HUES6 (cell line): ENCODE measurements around the gene IFITM10.

Experiments used
- H3K27ac ChIP-seq: 2 replicates; pipeline ENCODE4 v1.7.0; 2013; ENCODE audit warnings: low read depth, mild to moderate bottlenecking, low read length, inconsistent platforms
- H3K27me3 ChIP-seq: 2 replicates; pipeline ENCODE4 v1.6.1; 2013; ENCODE audit warnings: low read length; ENCODE audit not compliant: control insufficient read depth, insufficient read depth
- H3K36me3 ChIP-seq: 2 replicates; pipeline ENCODE4 v1.6.1; 2013; ENCODE audit warnings: low read length; ENCODE audit not compliant: control insufficient read depth, insufficient read depth
- H3K4me1 ChIP-seq: 2 replicates; pipeline ENCODE4 v1.6.1; 2013; ENCODE audit warnings: low read length; ENCODE audit not compliant: control insufficient read depth, insufficient read depth
- H3K4me3 ChIP-seq: 2 replicates; pipeline ENCODE4 v1.5.1; 2013; ENCODE audit warnings: low read depth, low read length
- H3K9ac ChIP-seq: one replicate; pipeline ENCODE4 v1.6.1; 2013; ENCODE audit warnings: mild to moderate bottlenecking, low read length
- H3K9me3 ChIP-seq: 2 replicates; pipeline ENCODE4 v1.6.1; 2013; ENCODE audit warnings: low read depth, low read length; ENCODE audit not compliant: control insufficient read depth, insufficient read depth

IFITM10 gene

GRCh38 chr11:1696608-1697570 is 53.5 kb downstream of the IFITM10 start, which contains the start of gene KRTAP5-6:
TSS of gene KRTAP5-6 (plus strand) at chr11:1697195. CDS start at chr11:1697246, 51 bp downstream.
- no peaks in the 10 kb centered on the region for H3K36me3 ChIP-seq
- no peak within 1 kb of the TSS for H3K4me3 ChIP-seq
- peaks cover 31% of the 10 kb centered on the region; the same call in 1 of the 2 replicates for H3K27me3 ChIP-seq

GRCh38 chr11:1695548-1696108 is 54.8 kb downstream of the IFITM10 start:
- no peak overlapping the region for H3K9ac ChIP-seq
- no peaks in the 10 kb centered on the region for H3K9me3 ChIP-seq
- H3K4me1 ChIP-seq: peaks cover 23% of the 10 kb centered on the region
- H3K4me3 ChIP-seq: no peak overlapping the region
- peaks cover 31% of the 10 kb centered on the region; the same call in 1 of the 2 replicates for H3K27me3 ChIP-seq
- no peak overlapping the region for H3K27ac ChIP-seq
- no peaks in the 10 kb centered on the region for H3K36me3 ChIP-seq

More at GRCh38 chr11:1696608-1697570, 53.5 kb downstream of the IFITM10 start, which contains the start of gene KRTAP5-6:
- Histone ChIP-seq H3K4me1 (peaks cover 16% of the 10 kb centered on the region), H3K9me3 (no peaks in the 10 kb centered on the region), H3K9ac (no peak within 1 kb of the TSS), H3K27ac (no peak within 1 kb of the TSS)

GRCh38 chr11:1694846-1695547 is 55.4 kb downstream of the IFITM10 start:
- Histone ChIP-seq H3K4me1 (peaks cover 23% of the 10 kb centered on the region), H3K4me3 (no peak overlapping the region), H3K36me3 (no peaks in the 10 kb centered on the region), H3K27ac (no peak overlapping the region), H3K27me3 (peaks cover 31% of the 10 kb centered on the region; the same call in 1 of the 2 replicates), H3K9me3 (no peaks in the 10 kb centered on the region), H3K9ac (no peak overlapping the region)

GRCh38 chr11:1694064-1694845 is 56.1 kb downstream of the IFITM10 start:
- Histone ChIP-seq H3K9ac (peak overlapping the region; percentile 56), H3K4me1 (peaks cover 23% of the 10 kb centered on the region), H3K4me3 (peak overlapping the region; percentile 61), H3K9me3 (no peaks in the 10 kb centered on the region), H3K27ac (no peak overlapping the region), H3K36me3 (no peaks in the 10 kb centered on the region), H3K27me3 (peaks cover 33% of the 10 kb centered on the region; the same call in 1 of the 2 replicates)

- H3K4me1 ChIP-seq: peaks cover 23% of the 10 kb centered on the region
- peak overlapping the region; percentile 56 for H3K9ac ChIP-seq
- no peaks in the 10 kb centered on the region for H3K36me3 ChIP-seq
- H3K27me3 ChIP-seq: peaks cover 33% of the 10 kb centered on the region; the same call in 1 of the 2 replicates
- no peak overlapping the region for H3K27ac ChIP-seq
- H3K9me3 ChIP-seq: no peaks in the 10 kb centered on the region
- peak overlapping the region; percentile 61 for H3K4me3 ChIP-seq
These were observed 56.9 kb downstream of the IFITM10 start for GRCh38 chr11:1693327-1694063.

GRCh38 chr11:1692708-1693326 is 57.6 kb downstream of the IFITM10 start:
- H3K4me1 ChIP-seq: peaks cover 23% of the 10 kb centered on the region
- H3K9me3 ChIP-seq: no peaks in the 10 kb centered on the region
- peaks cover 33% of the 10 kb centered on the region; the same call in 1 of the 2 replicates for H3K27me3 ChIP-seq
- no peak overlapping the region for H3K27ac ChIP-seq
- no peak overlapping the region for H3K9ac ChIP-seq
- H3K4me3 ChIP-seq: no peak overlapping the region
- H3K36me3 ChIP-seq: no peaks in the 10 kb centered on the region

GRCh38 chr11:1691878-1692707 is 58.3 kb downstream of the IFITM10 start:
- peak overlapping the region; percentile 20 for H3K9ac ChIP-seq
- no peak overlapping the region for H3K4me3 ChIP-seq
- H3K27ac ChIP-seq: no peak overlapping the region; the same call in 1 of the 2 replicates
- H3K27me3 ChIP-seq: peaks cover 27% of the 10 kb centered on the region; the same call in 1 of the 2 replicates
- peaks cover 23% of the 10 kb centered on the region for H3K4me1 ChIP-seq
- H3K36me3 ChIP-seq: no peaks in the 10 kb centered on the region
- H3K9me3 ChIP-seq: no peaks in the 10 kb centered on the region

- Histone ChIP-seq H3K4me3 (no peak overlapping the region), H3K27ac (no peak overlapping the region; the same call in 1 of the 2 replicates), H3K27me3 (peaks cover 19% of the 10 kb centered on the region; the same call in 1 of the 2 replicates), H3K9ac (peak overlapping the region; percentile 20), H3K4me1 (peaks cover 23% of the 10 kb centered on the region), H3K36me3 (no peaks in the 10 kb centered on the region), H3K9me3 (no peaks in the 10 kb centered on the region)
These were observed 59.1 kb downstream of the IFITM10 start for GRCh38 chr11:1691026-1691877.
